ENCODE results near the gene MINK1.

GRCh38 chr17:4810696-4811290 lies 22.3 kb upstream of the MINK1 start:
- TF ChIP-seq CTCF (conservative IDR thresholded peaks at IDR 0.05 in 1 of 2, IDR thresholded peaks at IDR 0.05 in 1 of 2; ENCODE audit: extremely low read depth in 1 of 2, insufficient read depth in 1 of 2, low read depth in 1 of 2, low read length in 2 of 2) (no peak), EZH2 (IDR thresholded peaks at IDR 0.05; ENCODE audit: borderline replicate concordance, low read length) (no peak)

All from mammary epithelial cell (primary cell).